H1 (cell line): ENCODE results near the gene KNDC1. TPM values are rescaled to one million over a fixed set of nuclear protein-coding genes. Genes with fewer than 3 reads are reported as not detected.

Experiments
- CTCF ChIA-PET: fragments of 300-600 bp; sonication (Branson Sonifier 250); formaldehyde crosslinking; loops from one replicate; lab custom pipeline; 2021; ENCODE audit not compliant: partially characterized antibody; lab: Charles Lee
- POLR2A ChIA-PET: fragments of 300-600 bp; sonication (Branson Sonifier 250); formaldehyde crosslinking; loops from one replicate; lab custom pipeline; 2021; ENCODE audit warnings: inconsistent platforms; ENCODE audit not compliant: partially characterized antibody; lab: Charles Lee
- DNase-seq, 2 experiments: peaks; one replicate each; pipeline versions ENCODE4 v3.0.0 to v3.0.0-alpha.2; 2010 to 2022; ENCODE audit warnings: low spot score in 2 of 2, low read depth in 1 of 2, mixed read lengths in 1 of 2
- FAIRE-seq: peaks from 2 replicates; lab custom pipeline; 2011; peaks lifted over from hg19 to GRCh38; lab: Jason Lieb, UNC
- H2AFZ ChIP-seq: 2 replicates; pipeline ENCODE4 v1.8.1; 2012; ENCODE audit warnings: low read length, inconsistent platforms
- H2AK5ac ChIP-seq: 2 replicates; pipeline ENCODE4 v1.6.1; 2013; ENCODE audit warnings: low read depth, low read length
- H2BK120ac ChIP-seq: replicated peaks from 2 replicates; pipeline ENCODE3; 2013; ENCODE audit warnings: low read depth, low read length, inconsistent platforms
- H2BK12ac ChIP-seq: 2 replicates; pipeline ENCODE4 v1.6.1; 2013; ENCODE audit warnings: low read depth, low read length
- H2BK15ac ChIP-seq: 2 replicates; pipeline ENCODE4 v1.6.1; 2013; ENCODE audit warnings: low read length
- H2BK20ac ChIP-seq: 2 replicates; pipeline ENCODE4 v1.6.1; 2013; ENCODE audit warnings: low read length
- H2BK5ac ChIP-seq: 2 replicates; pipeline ENCODE4 v1.6.1; 2013; ENCODE audit warnings: low read depth, low read length
- H3K14ac ChIP-seq: 2 replicates; pipeline ENCODE4 v1.6.1; 2013; ENCODE audit warnings: inconsistent platforms; ENCODE audit not compliant: insufficient read length
- H3K18ac ChIP-seq: 2 replicates; pipeline ENCODE4 v1.6.1; 2013; ENCODE audit warnings: low read length; ENCODE audit errors: extremely low read depth
- H3K23ac ChIP-seq: 2 replicates; pipeline ENCODE4 v1.6.1; 2013; ENCODE audit warnings: inconsistent platforms; ENCODE audit not compliant: insufficient read length
- H3K23me2 ChIP-seq: 2 replicates; pipeline ENCODE4 v1.6.1; 2013; ENCODE audit warnings: low read depth, low read length
- H3K27ac ChIP-seq: 2 replicates; pipeline ENCODE4 v1.6.1; 2011; ENCODE audit warnings: low read depth, low read length, inconsistent platforms
- H3K27me3 ChIP-seq, 4 experiments: replicated peaks in 1 of 4; 1 replicate in 1 of 4; 2 replicates in 3 of 4; pipeline versions ENCODE4 v1.6.1 to v1.8.1; 2011 to 2013; ENCODE audit warnings: low read length in 3 of 4, mild to moderate bottlenecking in 3 of 4, inconsistent platforms in 2 of 4, mixed read lengths in 2 of 4, moderate library complexity in 1 of 4; ENCODE audit not compliant: control insufficient read depth in 3 of 4, insufficient read depth in 3 of 4; ENCODE audit errors: extremely low read depth in 1 of 4
- H3K36me3 ChIP-seq, 4 experiments: 2 replicates each; pipeline versions ENCODE4 v1.6.1 to v1.8.1; 2011 to 2013; ENCODE audit warnings: mild to moderate bottlenecking in 4 of 4, low read length in 3 of 4, moderate library complexity in 2 of 4, control low read depth in 1 of 4, inconsistent platforms in 1 of 4; ENCODE audit not compliant: insufficient read depth in 4 of 4, control insufficient read depth in 2 of 4
- H3K4ac ChIP-seq: replicated peaks from 2 replicates; pipeline ENCODE3; 2013; ENCODE audit warnings: low read length, low read depth, mixed read lengths, inconsistent platforms; ENCODE audit not compliant: insufficient read length
- H3K4me1 ChIP-seq, 4 experiments: replicated peaks in 1 of 4; 1 replicate in 1 of 4; 2 replicates in 3 of 4; pipeline versions ENCODE4 v1.6.1 to v1.8.1; 2011 to 2013; ENCODE audit warnings: low read length in 3 of 4, inconsistent platforms in 2 of 4, mixed read lengths in 1 of 4; ENCODE audit not compliant: insufficient read depth in 4 of 4, control insufficient read depth in 3 of 4
- H3K4me2 ChIP-seq, 2 experiments: 2 replicates each; pipeline versions ENCODE4 v1.6.1 to v1.8.1; 2011 to 2013; ENCODE audit warnings: low read depth in 2 of 2, low read length in 2 of 2, control low read depth in 1 of 2, inconsistent platforms in 1 of 2, mild to moderate bottlenecking in 1 of 2; ENCODE audit not compliant: insufficient read depth in 1 of 2
- H3K4me3 ChIP-seq, 4 experiments: fragments of 200-600, 300-600 bp in 1 of 4; sonication (generic), shearing (Covaris generic), sonication (Bioruptor Twin) in 1 of 4; 2 replicates each; pipeline versions ENCODE4 v1.5.1 to v1.8.1; 2011 to 2016; ENCODE audit warnings: low read length in 4 of 4, low read depth in 3 of 4, control low read depth in 2 of 4, inconsistent platforms in 2 of 4, mild to moderate bottlenecking in 2 of 4, mixed read lengths in 1 of 4, moderate library complexity in 1 of 4; ENCODE audit not compliant: insufficient read depth in 2 of 4; ENCODE audit errors: extremely low read depth in 1 of 4
- H3K56ac ChIP-seq: replicated peaks from 2 replicates; pipeline ENCODE3; 2013; ENCODE audit warnings: low read depth, mild to moderate bottlenecking, mixed read lengths, low read length, inconsistent platforms; ENCODE audit not compliant: insufficient read length
- H3K79me1 ChIP-seq: 2 replicates; pipeline ENCODE4 v1.6.1; 2013; ENCODE audit warnings: low read depth, low read length, control low read depth
- H3K79me2 ChIP-seq, 2 experiments: 2 replicates each; pipeline versions ENCODE4 v1.6.1 to v1.8.1; 2012 to 2013; ENCODE audit warnings: low read length in 2 of 2, mild to moderate bottlenecking in 2 of 2, inconsistent platforms in 1 of 2; ENCODE audit not compliant: insufficient read depth in 2 of 2, control insufficient read depth in 1 of 2
- H3K9ac ChIP-seq, 4 experiments: replicated peaks in 1 of 4; 1 replicate in 1 of 4; 2 replicates in 3 of 4; pipeline versions ENCODE4 v1.6.1 to v1.8.1; 2011 to 2013; ENCODE audit warnings: low read depth in 3 of 4, low read length in 3 of 4, control low read depth in 2 of 4, mild to moderate bottlenecking in 2 of 4, moderate library complexity in 2 of 4, inconsistent platforms in 1 of 4; ENCODE audit errors: extremely low read depth in 1 of 4
- H3K9me3 ChIP-seq, 2 experiments: 2 replicates each; pipeline versions ENCODE4 v1.6.1 to v1.8.1; 2012 to 2013; ENCODE audit warnings: mild to moderate bottlenecking in 2 of 2, moderate library complexity in 2 of 2, control low read depth in 1 of 2, inconsistent platforms in 1 of 2, low read depth in 1 of 2, low read length in 1 of 2, mixed read lengths in 1 of 2; ENCODE audit not compliant: insufficient read depth in 2 of 2
- H4K20me1 ChIP-seq, 2 experiments: replicated peaks in 1 of 2; 2 replicates each; pipeline versions ENCODE3 to v1.8.1; 2011 to 2013; ENCODE audit warnings: inconsistent platforms in 2 of 2, low read length in 2 of 2, mild to moderate bottlenecking in 1 of 2; ENCODE audit not compliant: insufficient read depth in 2 of 2, control insufficient read depth in 1 of 2
- H4K5ac ChIP-seq: 2 replicates; pipeline ENCODE4 v1.6.1; 2013; ENCODE audit warnings: low read length, low read depth, mixed read lengths, inconsistent platforms; ENCODE audit not compliant: insufficient read length
- H4K8ac ChIP-seq: 2 replicates; pipeline ENCODE4 v1.8.0; 2013; ENCODE audit warnings: mild to moderate bottlenecking, moderate library complexity, low read length, inconsistent platforms; ENCODE audit not compliant: insufficient read depth; ENCODE audit errors: extremely low read depth
- H4K91ac ChIP-seq: replicated peaks from 2 replicates; pipeline ENCODE3; 2013; ENCODE audit warnings: low read length, mixed read lengths, inconsistent platforms; ENCODE audit not compliant: insufficient read length
- ATF3 ChIP-seq: IDR thresholded peaks from 2 replicates; pipeline ENCODE4 v1.6.1; 2011; ENCODE audit warnings: low read depth, mild to moderate bottlenecking, low read length; ENCODE audit not compliant: insufficient read depth
- JUN ChIP-seq: IDR thresholded peaks from 2 replicates; pipeline ENCODE4 v1.6.1; 2011; ENCODE audit warnings: low read depth, mild to moderate bottlenecking, improper control_type of control experiment, low read length
- KDM4A ChIP-seq: IDR thresholded peaks from one replicate; pipeline ENCODE4 v1.7.1; 2012; ENCODE audit warnings: low read depth, mild to moderate bottlenecking, moderate library complexity, low read length, inconsistent platforms; ENCODE audit not compliant: severe bottlenecking
- POU5F1 ChIP-seq: IDR thresholded peaks from 2 replicates; pipeline ENCODE4 v1.6.1; 2011; ENCODE audit warnings: low read depth, mild to moderate bottlenecking, low read length, moderate library complexity
- SIX5 ChIP-seq: IDR thresholded peaks from 2 replicates; pipeline ENCODE4 v1.6.1; 2011; ENCODE audit warnings: mild to moderate bottlenecking, low read depth, low read length
- SP2 ChIP-seq: IDR thresholded peaks from 2 replicates; pipeline ENCODE4 v1.6.1; 2012; ENCODE audit warnings: mild to moderate bottlenecking, low read length, inconsistent platforms
- YY1 ChIP-seq: IDR thresholded peaks from 2 replicates; pipeline ENCODE4 v1.6.1; 2011; ENCODE audit warnings: low read depth, mild to moderate bottlenecking, low read length
- WGBS, 2 experiments: shearing (Covaris generic) in 1 of 2; methylation state at CpG; one replicate each; pipeline versions ENCODE4 v1.1.6 to v1.1.7; 2013 to 2015; ENCODE audit warnings: low lambda C conversion rate in 2 of 2, mixed read lengths in 2 of 2, inconsistent platforms in 1 of 2, low coverage in 1 of 2, missing lambda C conversion rate in 1 of 2; ENCODE audit not compliant: insufficient replicate concordance in 2 of 2, insufficient coverage in 1 of 2, insufficient read length in 1 of 2; ENCODE audit errors: extremely low coverage in 1 of 2, missing lambda C conversion rate in 1 of 2; 5-methylcytosine and 5-hydroxymethylcytosine counted together
- polyA plus RNA-seq, 7 experiments: library from polyadenylated mRNA; depleted of rRNA in 3 of 7; stranded (reverse) in 5 of 7; unstranded in 2 of 7; fragments of >200 nt in 5 of 7; fragments of 200-250 nt in 2 of 7; gene quantifications; 1 replicate in 5 of 7; 2 replicates in 1 of 7; 4 replicates in 1 of 7; pipeline versions ENCODE4 v1.2.1 to v1.2.3, GENCODE V29; 2011 to 2013; ENCODE audit warnings: missing spikeins in 2 of 7, mixed read lengths in 2 of 7
- total RNA-seq: library from RNA; stranded (reverse); fragmentation: NEBNext Ultra II Directional; extraction: Animal tissue kit (Norgen Biotek cat#: 25700); gene quantifications from 2 replicates; pipeline ENCODE4 v1.2.1, GENCODE V29; 2021

KNDC1 gene
- total and polyA plus RNA-seq, 2 of the 8 experiments (the other 6 are each of a cell fraction or from before 2014, with no cell fraction given): 7.5 to 16.7 TPM

- CTCF ChIA-PET: interaction anchor here (1.1 to 2.3 kb wide), 4 partner anchors 15 to 139 kb away, joined by 3 to 7 read pairs (median 3); no protein-coding TSS in a partner anchor
- no peak for DNase-seq
- Histone ChIP-seq H3K9me3 (no peaks in the 10 kb centered on the region; a peak in 1 of 4 replicates), H3K79me1 (peaks cover 20% of the 10 kb centered on the region), H3K4me3 (no peak overlapping the region), H3K27ac (no peak overlapping the region), H3K23me2 (peaks cover 3% of the 10 kb centered on the region; the same call in 1 of the 2 replicates), H4K8ac (no peak overlapping the region), H2BK5ac (peak overlapping the region; percentile 91), H4K20me1 (peaks cover 0 to 18% of the 10 kb centered on the region in 2 experiments), H3K4me1 (peaks cover 0 to 30% (median 16%) of the 10 kb centered on the region in 4 experiments; a peak in 6 of 7 replicates), H2AK5ac (peak overlapping the region; percentile 84; the same call in 1 of the 2 replicates), H2BK20ac (no peak overlapping the region), H3K56ac (no peak overlapping the region), H2BK12ac (peak overlapping the region; percentile 93; the same call in 1 of the 2 replicates), H3K36me3 (peaks cover 2 to 24% (median 10%) of the 10 kb centered on the region in 4 experiments; a peak in 6 of 8 replicates), H4K5ac (no peak overlapping the region), H3K27me3 (peaks cover 0 to 3% (median 0%) of the 10 kb centered on the region in 4 experiments; a peak in 2 of 7 replicates), H3K14ac (no peak overlapping the region), H3K18ac (no peak overlapping the region; the same call in 1 of the 2 replicates), H3K9ac (no peak overlapping the region), H3K4me2 (no peak overlapping the region), H4K91ac (no peak overlapping the region), H2BK120ac (no peak overlapping the region), H3K4ac (peak overlapping the region; percentile 94), H2BK15ac (peak overlapping the region; percentile 97), H3K79me2 (peaks cover 0 to 10% of the 10 kb centered on the region in 2 experiments; a peak in 1 of 4 replicates), H2AFZ (no peak overlapping the region), H3K23ac (no peak overlapping the region)
- TF ChIP-seq SIX5: no peak
- TF ChIP-seq SP2: no peak
- TF ChIP-seq KDM4A: no peak
- TF ChIP-seq ATF3: no peak
- TF ChIP-seq JUN: no peak
- no peak for TF ChIP-seq POU5F1
- no peak for TF ChIP-seq YY1
- POLR2A ChIA-PET: no interaction called here
- WGBS, 2 experiments: 88% methylated on average over 37 of the region's 40 CpGs; no CpG with 5 or more reads in 1 of the 2 experiments
- no peak for FAIRE-seq
Measured at GRCh38 chr10:133165556-133166503, 5.8 kb downstream of the KNDC1 start.
